H9 (cell line): ENCODE measurements around the gene CNOT11. TPM values are rescaled to one million over a fixed set of nuclear protein-coding genes. Genes with fewer than 3 reads are reported as not detected.

Experiments
- DNase-seq: peaks from one replicate; pipeline ENCODE4 v3.0.0-alpha.2; 2017
- H2AFZ ChIP-seq: one replicate; pipeline ENCODE4 v1.6.1; 2013; ENCODE audit warnings: mild to moderate bottlenecking, low read length, control low read depth, moderate library complexity
- H2AK5ac ChIP-seq: 2 replicates; pipeline ENCODE4 v1.6.1; 2013; ENCODE audit warnings: low read length, control low read depth, mixed read lengths; ENCODE audit not compliant: insufficient read length
- H2BK120ac ChIP-seq: one replicate; pipeline ENCODE4 v1.6.1; 2013; ENCODE audit warnings: low read depth, mild to moderate bottlenecking, low read length, control low read depth, inconsistent platforms; ENCODE audit not compliant: poor library complexity, severe bottlenecking
- H2BK12ac ChIP-seq: 2 replicates; pipeline ENCODE4 v1.6.1; 2013; ENCODE audit warnings: low read length, control low read depth, mixed read lengths, low read depth; ENCODE audit not compliant: insufficient read length
- H2BK15ac ChIP-seq: 2 replicates; pipeline ENCODE4 v1.6.1; 2013; ENCODE audit warnings: low read depth, low read length, control low read depth
- H2BK20ac ChIP-seq: one replicate; pipeline ENCODE4 v1.6.1; 2013; ENCODE audit warnings: low read depth, mild to moderate bottlenecking, low read length, control low read depth, inconsistent platforms; ENCODE audit not compliant: poor library complexity, severe bottlenecking
- H2BK5ac ChIP-seq: 2 replicates; pipeline ENCODE4 v1.6.1; 2013; ENCODE audit warnings: low read length, control low read depth, mixed read lengths; ENCODE audit not compliant: insufficient read length
- H3K14ac ChIP-seq: 2 replicates; pipeline ENCODE4 v1.6.1; 2013; ENCODE audit warnings: low read length, control low read depth; ENCODE audit not compliant: insufficient read depth
- H3K18ac ChIP-seq: 2 replicates; pipeline ENCODE4 v1.6.1; 2013; ENCODE audit warnings: low read depth, mild to moderate bottlenecking, mixed read lengths, low read length, control low read depth; ENCODE audit not compliant: insufficient read length
- H3K23ac ChIP-seq: 2 replicates; pipeline ENCODE4 v1.6.1; 2013; ENCODE audit warnings: low read length, control low read depth, mixed read lengths, low read depth; ENCODE audit not compliant: insufficient read length
- H3K23me2 ChIP-seq: 2 replicates; pipeline ENCODE4 v1.6.1; 2013; ENCODE audit warnings: low read depth, mild to moderate bottlenecking, mixed read lengths, low read length, control low read depth; ENCODE audit not compliant: insufficient read length, poor library complexity, severe bottlenecking
- H3K27ac ChIP-seq: 2 replicates; pipeline ENCODE4 v1.5.1; 2013; ENCODE audit warnings: low read length, control low read depth, mixed read lengths, low read depth; ENCODE audit not compliant: insufficient read length
- H3K27me3 ChIP-seq: 2 replicates; pipeline ENCODE4 v1.6.1; 2013; ENCODE audit warnings: low read length, control low read depth, inconsistent platforms; ENCODE audit not compliant: insufficient read depth
- H3K4ac ChIP-seq: 2 replicates; pipeline ENCODE4 v1.6.1; 2013; ENCODE audit warnings: low read depth, mild to moderate bottlenecking, control low read depth, inconsistent platforms, low read length, moderate library complexity
- H3K4me1 ChIP-seq: 2 replicates; pipeline ENCODE4 v1.6.1; 2013; ENCODE audit warnings: low read length, control low read depth, inconsistent platforms; ENCODE audit not compliant: insufficient read depth
- H3K4me2 ChIP-seq: 2 replicates; pipeline ENCODE4 v1.6.1; 2013; ENCODE audit warnings: low read length, control low read depth, mixed read lengths; ENCODE audit not compliant: insufficient read length, insufficient read depth
- H3K56ac ChIP-seq: 2 replicates; pipeline ENCODE4 v1.6.1; 2013; ENCODE audit warnings: low read depth, mild to moderate bottlenecking, mixed read lengths, low read length, control low read depth; ENCODE audit not compliant: insufficient read length
- H3K79me1 ChIP-seq: 2 replicates; pipeline ENCODE4 v1.6.1; 2013; ENCODE audit warnings: low read depth, mild to moderate bottlenecking, moderate library complexity, low read length, control low read depth, inconsistent platforms; ENCODE audit not compliant: insufficient read depth, poor library complexity, severe bottlenecking
- H3K79me2 ChIP-seq: 2 replicates; pipeline ENCODE4 v1.6.1; 2013; ENCODE audit warnings: low read length, control low read depth, inconsistent platforms; ENCODE audit not compliant: insufficient read depth
- H3K9ac ChIP-seq: 2 replicates; pipeline ENCODE4 v1.6.1; 2013; ENCODE audit warnings: low read length, control low read depth, mixed read lengths; ENCODE audit not compliant: insufficient read length; ENCODE audit errors: extremely low read depth
- H3K9me3 ChIP-seq: one replicate; pipeline ENCODE4 v1.6.1; 2013; ENCODE audit warnings: low read depth, low read length, inconsistent platforms; ENCODE audit not compliant: control insufficient read depth
- H3T11ph ChIP-seq: one replicate; pipeline ENCODE4 v1.6.1; 2013; ENCODE audit warnings: mild to moderate bottlenecking, low read length, control low read depth, inconsistent platforms
- H4K20me1 ChIP-seq: one replicate; pipeline ENCODE4 v1.6.1; 2013; ENCODE audit not compliant: control insufficient read depth, insufficient read length, insufficient read depth
- H4K5ac ChIP-seq: 2 replicates; pipeline ENCODE4 v1.6.1; 2013; ENCODE audit warnings: low read depth, mild to moderate bottlenecking, mixed read lengths, low read length, control low read depth; ENCODE audit not compliant: insufficient read length
- H4K8ac ChIP-seq: replicated peaks from 2 replicates; pipeline ENCODE4 v1.6.1; 2013; ENCODE audit warnings: low read length, control low read depth, mixed read lengths, low read depth; ENCODE audit not compliant: insufficient read length
- H4K91ac ChIP-seq: 2 replicates; pipeline ENCODE4 v1.6.1; 2013; ENCODE audit warnings: low read depth, mild to moderate bottlenecking, moderate library complexity, mixed read lengths, low read length, control low read depth; ENCODE audit not compliant: insufficient read length
- H3K27ac Mint-ChIP-seq, 3 experiments: 2 replicates in 2 of 3; 3 replicates in 1 of 3; pipeline ENCODE4 v1.8.0; 2020 to 2021; ENCODE audit warnings: mixed read lengths in 3 of 3, mild to moderate bottlenecking in 1 of 3, moderate library complexity in 1 of 3
- H3K27me3 Mint-ChIP-seq: 2 replicates; pipeline ENCODE4 v1.8.0; 2021; ENCODE audit warnings: low read depth, mild to moderate bottlenecking, moderate library complexity, mixed read lengths
- H3K36me3 Mint-ChIP-seq, 3 experiments: 2 replicates in 2 of 3; 3 replicates in 1 of 3; pipeline ENCODE4 v1.8.0; 2020 to 2021; ENCODE audit warnings: low read depth in 3 of 3, mixed read lengths in 3 of 3; ENCODE audit not compliant: insufficient read depth in 1 of 3
- H3K4me1 Mint-ChIP-seq, 2 experiments: 2 replicates each; pipeline ENCODE4 v1.8.0; 2020; ENCODE audit warnings: mixed read lengths in 2 of 2
- H3K4me3 Mint-ChIP-seq, 2 experiments: 2 replicates in 1 of 2; 3 replicates in 1 of 2; pipeline ENCODE4 v1.8.0; 2020 to 2021; ENCODE audit warnings: mild to moderate bottlenecking in 2 of 2, mixed read lengths in 2 of 2, moderate library complexity in 1 of 2
- H3K9me3 Mint-ChIP-seq, 2 experiments: 2 replicates in 1 of 2; 3 replicates in 1 of 2; pipeline ENCODE4 v1.8.0; 2020; ENCODE audit warnings: mild to moderate bottlenecking in 2 of 2, mixed read lengths in 2 of 2, moderate library complexity in 1 of 2
- CTCF ChIP-seq: fragments of 200-600 bp; sonication (generic); conservative IDR thresholded peaks from 3 replicates; pipeline ENCODE4 v1.8.0; 2021; ENCODE audit warnings: antibody characterized with exemption, mild to moderate bottlenecking
- WGBS: extraction: QIAGEN DNeasy Blood & Tissue Kit; methylation state at CpG from one replicate; pipeline ENCODE4 v1.1.7; 2013; ENCODE audit warnings: missing lambda C conversion rate, low lambda C conversion rate, mixed read lengths; ENCODE audit not compliant: insufficient read length; ENCODE audit errors: extremely low coverage; 5-methylcytosine and 5-hydroxymethylcytosine counted together
- total RNA-seq: library from RNA; stranded (reverse); gene quantifications from 2 replicates; pipeline ENCODE4 v1.2.1, GENCODE V29; 2021

CNOT11 gene
- total RNA-seq, 1 experiment from 2014 or later: 46.8 TPM

GRCh38 chr2:101256316-101256715 is 3.6 kb downstream of the CNOT11 start:
- Histone ChIP-seq H3K9ac (no peak overlapping the region), H4K8ac (no peak overlapping the region)

More at GRCh38 chr2:101256316-101256715, 3.6 kb downstream of the CNOT11 start:
- Histone ChIP-seq H3K4ac (no peak overlapping the region), H3K79me1 (no peaks in the 10 kb centered on the region), H3K79me2 (peaks cover 16% of the 10 kb centered on the region; the same call in 1 of the 2 replicates), H3T11ph (no peak overlapping the region), H3K9me3 (no peaks in the 10 kb centered on the region), H2AFZ (no peak overlapping the region), H4K5ac (no peak overlapping the region), H3K27me3 (no peaks in the 10 kb centered on the region), H2BK15ac (no peak overlapping the region), H2AK5ac (no peak overlapping the region), H3K4me2 (no peak overlapping the region), H3K14ac (no peak overlapping the region), H4K91ac (no peak overlapping the region), H3K23ac (no peak overlapping the region), H3K18ac (no peak overlapping the region), H2BK12ac (no peak overlapping the region), H2BK120ac (no peak overlapping the region), H4K20me1 (no peaks in the 10 kb centered on the region), H3K23me2 (peaks cover 11% of the 10 kb centered on the region), H3K56ac (no peak overlapping the region), H3K4me1 (peaks cover 3% of the 10 kb centered on the region; the same call in 1 of the 2 replicates), H3K27ac (no peak overlapping the region), H2BK20ac (no peak overlapping the region), H2BK5ac (no peak overlapping the region)
- H3K4me1 Mint-ChIP-seq: peaks cover 15 to 25% of the 10 kb centered on the region in 2 experiments
- no CpG with 5 or more reads among the region's 2 CpGs for WGBS
- DNase-seq: no peak
- H3K36me3 Mint-ChIP-seq: peaks cover 22 to 35% (median 22%) of the 10 kb centered on the region in 3 experiments
- no peaks in the 10 kb centered on the region for H3K27me3 Mint-ChIP-seq
- no peak for TF ChIP-seq CTCF
- peaks cover 0 to 2% of the 10 kb centered on the region in 2 experiments; a peak in 1 of 5 replicates for H3K9me3 Mint-ChIP-seq
- no peak overlapping the region; a peak in 1 of 5 replicates for H3K4me3 Mint-ChIP-seq
- peak overlapping the region in 2 of 3 experiments; percentile 16 to 74; a peak in 5 of 7 replicates for H3K27ac Mint-ChIP-seq
